ENCODE results near the gene PEX11B. TPM values are rescaled to one million over a fixed set of nuclear protein-coding genes. Genes with fewer than 3 reads are reported as not detected.

The PEX11B gene
- polyA plus RNA-seq, 1 donor (not counting 4 experiments of a cell fraction or from before 2014, with no cell fraction given), result 97.7 TPM

DNA sequence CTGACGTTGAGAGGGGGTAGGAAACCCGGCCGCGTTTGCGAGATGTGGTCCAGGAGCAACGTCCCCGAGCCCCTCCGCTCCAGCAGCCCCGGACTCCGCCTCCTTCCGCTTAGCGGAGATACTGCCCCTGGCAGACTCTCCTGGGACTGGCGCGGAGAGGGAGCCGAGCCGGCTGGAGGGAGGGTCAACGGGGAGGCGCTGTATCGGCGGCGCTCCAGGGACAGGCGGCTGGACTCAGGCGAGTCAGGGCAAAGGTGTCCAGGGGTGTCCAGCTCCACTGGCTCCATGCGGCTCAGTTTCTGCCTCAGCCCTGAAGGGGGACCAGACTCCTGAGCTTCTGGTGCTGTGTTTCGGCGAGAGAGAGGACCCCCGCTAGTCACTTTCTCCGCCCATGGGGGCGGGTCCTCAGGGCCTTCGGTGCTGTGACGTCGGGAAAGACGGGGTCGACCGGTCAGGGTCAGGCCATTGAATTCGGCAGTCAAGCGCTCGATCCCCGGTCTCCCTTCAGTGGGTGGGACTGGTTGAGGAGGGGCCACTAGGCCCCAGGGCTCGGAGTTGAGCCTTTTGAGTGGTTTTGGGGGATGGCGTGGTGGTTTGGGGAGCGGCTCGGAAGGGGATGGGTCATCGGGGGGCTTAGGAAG is 42.1 kb upstream of the PEX11B start:
- Histone ChIP-seq H3K4me2 (ENCODE audit: control insufficient read depth, extremely low read depth, insufficient read depth, low read depth, low read length) (peak overlapping the region; percentile 92), H2AFZ (ENCODE audit: control insufficient read depth, low read length) (peak overlapping the region; percentile 89), H3K4me1 (ENCODE audit: control insufficient read depth, extremely low read depth, insufficient read depth, low read length) (peaks cover 55% of the 10 kb centered on the region), H3K9ac (ENCODE audit: control insufficient read depth, extremely low read depth, insufficient read depth, low read length) (peak overlapping the region; percentile 42), H3K9me1 (ENCODE audit: control insufficient read depth, extremely low read depth, insufficient read depth, low read length) (no peaks in the 10 kb centered on the region), H3K79me2 (ENCODE audit: control insufficient read depth, insufficient read depth, low read length) (peaks cover 6% of the 10 kb centered on the region), H3K4me3 (ENCODE audit: control insufficient read depth in 2 of 3, extremely low read depth in 1 of 3, insufficient read depth in 2 of 3, low read depth in 1 of 3, low read length in 3 of 3) (peak overlapping the region; percentile 32 to 75 (median 58)), H3K36me3 (ENCODE audit: control insufficient read depth in 2 of 2, extremely low read depth in 1 of 2, insufficient read depth in 2 of 2, low read length in 2 of 2) (no peaks in the 10 kb centered on the region), H4K20me1 (ENCODE audit: control insufficient read depth, extremely low read depth, insufficient read depth, low read length) (no peaks in the 10 kb centered on the region), H3K27me3 (ENCODE audit: control insufficient read depth, extremely low read depth, insufficient read depth, low read length) (peaks cover 2% of the 10 kb centered on the region), H3K9me3 (ENCODE audit: control insufficient read depth, low read depth, low read length) (no peaks in the 10 kb centered on the region), H3K27ac (ENCODE audit: control insufficient read depth, insufficient read depth, low read length) (no peak overlapping the region)
- TF ChIP-seq EZH2 (IDR thresholded peaks at IDR 0.05; ENCODE audit: low read length), result no peak
- TF ChIP-seq CTCF (optimal IDR thresholded peaks at IDR 0.05 in 1 of 3, IDR thresholded peaks at IDR 0.05 in 1 of 3, conservative IDR thresholded peaks at IDR 0.05 in 1 of 3; ENCODE audit: extremely low read depth in 1 of 3, insufficient read depth in 2 of 3, low read length in 3 of 3), result peak in 1 of 3 experiments; percentile 25
- dilution Hi-C loops (cut with MboI; ENCODE audit: extremely low pct_ligation_motif_present, low sequenced_read_pairs), result no loop called here
- DNase-seq (ENCODE audit: low read depth, low spot score) (no peak), FAIRE-seq (no peak)

DNA sequence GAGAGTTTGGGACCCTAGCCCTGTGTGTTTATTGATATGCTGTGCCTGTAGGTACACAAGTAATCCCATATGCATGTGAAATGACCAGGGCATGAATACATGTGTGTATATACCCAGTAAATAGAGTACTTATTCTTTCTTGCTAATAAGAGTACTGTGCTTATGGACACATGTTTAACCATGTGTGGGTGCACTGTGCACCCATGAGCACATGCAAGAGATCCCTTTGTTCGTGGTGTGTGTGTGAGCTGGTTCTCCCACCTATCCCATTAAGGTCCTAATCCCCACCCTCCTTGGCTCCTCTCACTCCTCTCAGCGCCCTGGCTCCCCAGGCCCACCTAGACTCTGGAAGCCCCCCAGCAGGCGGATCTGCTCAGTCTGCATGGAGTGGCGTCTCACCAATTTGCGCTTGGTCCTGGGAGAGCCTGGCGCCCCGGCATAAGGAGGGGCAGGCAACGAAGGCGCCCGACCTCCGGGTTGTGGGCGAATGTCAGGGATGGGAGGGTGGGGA is 41.5 kb upstream of the PEX11B start:
- no peak overlapping the region for H3K27ac ChIP-seq (ENCODE audit: control insufficient read depth, insufficient read depth, low read length)

More for the DNA sequence above, 41.5 kb upstream of the PEX11B start:
- peak overlapping the region in 2 of 3 experiments; percentile 32 to 75 for H3K4me3 ChIP-seq (ENCODE audit: control insufficient read depth in 2 of 3, extremely low read depth in 1 of 3, insufficient read depth in 2 of 3, low read depth in 1 of 3, low read length in 3 of 3)
- no peaks in the 10 kb centered on the region for H4K20me1 ChIP-seq (ENCODE audit: control insufficient read depth, extremely low read depth, insufficient read depth, low read length)
- no peaks in the 10 kb centered on the region for H3K9me1 ChIP-seq (ENCODE audit: control insufficient read depth, extremely low read depth, insufficient read depth, low read length)
- H3K9me3 ChIP-seq (ENCODE audit: control insufficient read depth, low read depth, low read length), result no peaks in the 10 kb centered on the region
- H3K79me2 ChIP-seq (ENCODE audit: control insufficient read depth, insufficient read depth, low read length), result peaks cover 7% of the 10 kb centered on the region
- H3K4me2 ChIP-seq (ENCODE audit: control insufficient read depth, extremely low read depth, insufficient read depth, low read depth, low read length), result peak overlapping the region; percentile 92
- H3K27me3 ChIP-seq (ENCODE audit: control insufficient read depth, extremely low read depth, insufficient read depth, low read length), result peaks cover 2% of the 10 kb centered on the region
- H3K9ac ChIP-seq (ENCODE audit: control insufficient read depth, extremely low read depth, insufficient read depth, low read length), result no peak overlapping the region
- H3K4me1 ChIP-seq (ENCODE audit: control insufficient read depth, extremely low read depth, insufficient read depth, low read length), result peaks cover 55% of the 10 kb centered on the region
- dilution Hi-C loops (cut with MboI; ENCODE audit: extremely low pct_ligation_motif_present, low sequenced_read_pairs), result no loop called here
- TF ChIP-seq CTCF (optimal IDR thresholded peaks at IDR 0.05 in 1 of 3, IDR thresholded peaks at IDR 0.05 in 1 of 3, conservative IDR thresholded peaks at IDR 0.05 in 1 of 3; ENCODE audit: extremely low read depth in 1 of 3, insufficient read depth in 2 of 3, low read length in 3 of 3) (no peak), EZH2 (IDR thresholded peaks at IDR 0.05; ENCODE audit: low read length) (no peak)
- DNase-seq (ENCODE audit: low read depth, low spot score) (no peak), FAIRE-seq (no peak)
- H2AFZ ChIP-seq (ENCODE audit: control insufficient read depth, low read length), result peak overlapping the region; percentile 89
- no peaks in the 10 kb centered on the region for H3K36me3 ChIP-seq (ENCODE audit: control insufficient read depth in 2 of 2, extremely low read depth in 1 of 2, insufficient read depth in 2 of 2, low read length in 2 of 2)
